Posterior vena cava (tissue), 2 donors: ENCODE data around the gene BCL2L12. TPM values are rescaled to one million over a fixed set of nuclear protein-coding genes. Genes with fewer than 3 reads are reported as not detected.

Experiments used
- DNase-seq: peaks from one replicate; pipeline ENCODE4 v3.0.0-alpha.2; 2020; ENCODE audit warnings: low spot score
- intact Hi-C, 2 donors: fragments of 100-400 bp; cut with DNase I; formaldehyde crosslinking; loops; one replicate each; pipeline versions ENCODE4 v1.14.1 to v1.14.2; 2022 to 2023
- total RNA-seq, 2 donors: library from RNA; stranded (reverse); fragmentation: NEBNext Ultra II Directional; extraction: Animal tissue kit (Norgen Biotek cat#: 25700); gene quantifications; one replicate each; pipeline ENCODE4 v1.2.1, GENCODE V29; 2021
- donor health status: DM: yes; HTN: yes; CAD: no.
- donor health status: DM: yes; HTN: yes; CAD: no.

BCL2L12 gene
- total RNA-seq, 2 donors from 2014 or later = 8.5 to 9.3 TPM

GRCh38 chr19:49679771-49680413 is 14.2 kb downstream of the BCL2L12 start:
- intact Hi-C loops = no loop called here
- no peak for DNase-seq

GRCh38 chr19:49680421-49681351 is 15.0 kb downstream of the BCL2L12 start:
- DNase-seq = peak; percentile 98

GRCh38 chr19:49681830-49682229 is 16.1 kb downstream of the BCL2L12 start:
- no peak for DNase-seq
- intact Hi-C loops = no loop called here

More at GRCh38 chr19:49680421-49681351, 15.0 kb downstream of the BCL2L12 start:
- intact Hi-C loops = no loop called here

- intact Hi-C loops = no loop called here
- no peak for DNase-seq
Measured at GRCh38 chr19:49682274-49682673, 16.5 kb downstream of the BCL2L12 start.

- intact Hi-C loops = no loop called here
- no peak for DNase-seq
Measured at GRCh38 chr19:49683814-49684250, 18.1 kb downstream of the BCL2L12 start.

GRCh38 chr19:49684251-49684982 is 18.7 kb downstream of the BCL2L12 start:
- intact Hi-C loops = no loop called here
- no peak for DNase-seq

GRCh38 chr19:49684983-49685553 is 19.3 kb downstream of the BCL2L12 start:
- DNase-seq = no peak
- intact Hi-C loops = no loop called here

- DNase-seq = no peak
- intact Hi-C loops = no loop called here
Measured at GRCh38 chr19:49685845-49686332, 20.2 kb downstream of the BCL2L12 start.

GRCh38 chr19:49686503-49687088 is 20.9 kb downstream of the BCL2L12 start:
- intact Hi-C loops = no loop called here
- no peak for DNase-seq

- intact Hi-C loops = no loop called here
- DNase-seq = no peak
Measured at GRCh38 chr19:49687150-49687549, 21.4 kb downstream of the BCL2L12 start.

GRCh38 chr19:49687566-49688316 is 22.0 kb downstream of the BCL2L12 start:
- no peak for DNase-seq
- intact Hi-C loops = no loop called here

GRCh38 chr19:49688531-49689132 is 22.9 kb downstream of the BCL2L12 start:
- DNase-seq = no peak
- intact Hi-C loops = no loop called here

- DNase-seq = no peak
Measured at GRCh38 chr19:49689133-49690078, 23.7 kb downstream of the BCL2L12 start, which contains the start of gene ADM5. Gene ADM5 (plus strand): TSS chr19:49689594. CDS start chr19:49689838, 244 bp downstream.

GRCh38 chr19:49690079-49690655 is 24.4 kb downstream of the BCL2L12 start:
- no peak for DNase-seq
- intact Hi-C loops = no loop called here

More at GRCh38 chr19:49689133-49690078, 23.7 kb downstream of the BCL2L12 start, which contains the start of gene ADM5:
- intact Hi-C loops = no loop called here

- peak; percentile 92 for DNase-seq
- intact Hi-C loops = no loop called here
Measured at GRCh38 chr19:49690656-49691242, 25.0 kb downstream of the BCL2L12 start, which contains the start of gene CPT1C. Gene CPT1C (plus strand): TSS chr19:49691116. CDS start chr19:49692253, 1,137 bp downstream.
